ENCODE data around the gene OR51I1.

The OR51I1 gene, protein sequence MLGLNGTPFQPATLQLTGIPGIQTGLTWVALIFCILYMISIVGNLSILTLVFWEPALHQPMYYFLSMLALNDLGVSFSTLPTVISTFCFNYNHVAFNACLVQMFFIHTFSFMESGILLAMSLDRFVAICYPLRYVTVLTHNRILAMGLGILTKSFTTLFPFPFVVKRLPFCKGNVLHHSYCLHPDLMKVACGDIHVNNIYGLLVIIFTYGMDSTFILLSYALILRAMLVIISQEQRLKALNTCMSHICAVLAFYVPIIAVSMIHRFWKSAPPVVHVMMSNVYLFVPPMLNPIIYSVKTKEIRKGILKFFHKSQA

DNA sequence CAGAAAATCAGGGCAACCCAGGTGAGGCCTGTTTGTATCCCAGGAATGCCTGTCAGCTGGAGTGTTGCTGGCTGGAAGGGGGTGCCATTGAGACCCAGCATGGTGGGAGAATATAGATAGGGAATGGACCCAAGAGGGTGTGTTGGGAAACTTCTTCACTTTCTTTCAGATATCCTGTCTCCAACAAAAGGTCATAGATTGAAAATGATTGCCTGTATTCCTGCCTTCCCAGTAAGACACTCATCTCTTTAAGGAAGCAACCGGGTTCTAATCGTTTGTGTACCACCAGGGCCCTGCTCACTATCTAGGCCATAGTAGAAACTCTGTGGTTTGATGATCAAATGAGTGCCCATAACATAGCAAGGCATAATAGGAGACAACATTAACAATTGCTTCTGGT, at the start of gene OR51I1:
Gene OR51I1, minus strand, starts transcription at position 101 of the 400 bp plus-strand sequence. Its CDS starts 0 bp downstream, at position 101.
- DNase-seq (ENCODE audit: low read depth) = no peak
- H3K4me3 ChIP-seq (ENCODE audit: control insufficient read depth, low read depth, low read length) = no peak within 1 kb of the TSS
- TF ChIP-seq, protein P1, sequence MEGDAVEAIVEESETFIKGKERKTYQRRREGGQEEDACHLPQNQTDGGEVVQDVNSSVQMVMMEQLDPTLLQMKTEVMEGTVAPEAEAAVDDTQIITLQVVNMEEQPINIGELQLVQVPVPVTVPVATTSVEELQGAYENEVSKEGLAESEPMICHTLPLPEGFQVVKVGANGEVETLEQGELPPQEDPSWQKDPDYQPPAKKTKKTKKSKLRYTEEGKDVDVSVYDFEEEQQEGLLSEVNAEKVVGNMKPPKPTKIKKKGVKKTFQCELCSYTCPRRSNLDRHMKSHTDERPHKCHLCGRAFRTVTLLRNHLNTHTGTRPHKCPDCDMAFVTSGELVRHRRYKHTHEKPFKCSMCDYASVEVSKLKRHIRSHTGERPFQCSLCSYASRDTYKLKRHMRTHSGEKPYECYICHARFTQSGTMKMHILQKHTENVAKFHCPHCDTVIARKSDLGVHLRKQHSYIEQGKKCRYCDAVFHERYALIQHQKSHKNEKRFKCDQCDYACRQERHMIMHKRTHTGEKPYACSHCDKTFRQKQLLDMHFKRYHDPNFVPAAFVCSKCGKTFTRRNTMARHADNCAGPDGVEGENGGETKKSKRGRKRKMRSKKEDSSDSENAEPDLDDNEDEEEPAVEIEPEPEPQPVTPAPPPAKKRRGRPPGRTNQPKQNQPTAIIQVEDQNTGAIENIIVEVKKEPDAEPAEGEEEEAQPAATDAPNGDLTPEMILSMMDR (IDR thresholded peaks at IDR 0.05; ENCODE audit: control insufficient read depth, insufficient read depth, low read depth, low read length, missing control alignments) = no peak

DNA sequence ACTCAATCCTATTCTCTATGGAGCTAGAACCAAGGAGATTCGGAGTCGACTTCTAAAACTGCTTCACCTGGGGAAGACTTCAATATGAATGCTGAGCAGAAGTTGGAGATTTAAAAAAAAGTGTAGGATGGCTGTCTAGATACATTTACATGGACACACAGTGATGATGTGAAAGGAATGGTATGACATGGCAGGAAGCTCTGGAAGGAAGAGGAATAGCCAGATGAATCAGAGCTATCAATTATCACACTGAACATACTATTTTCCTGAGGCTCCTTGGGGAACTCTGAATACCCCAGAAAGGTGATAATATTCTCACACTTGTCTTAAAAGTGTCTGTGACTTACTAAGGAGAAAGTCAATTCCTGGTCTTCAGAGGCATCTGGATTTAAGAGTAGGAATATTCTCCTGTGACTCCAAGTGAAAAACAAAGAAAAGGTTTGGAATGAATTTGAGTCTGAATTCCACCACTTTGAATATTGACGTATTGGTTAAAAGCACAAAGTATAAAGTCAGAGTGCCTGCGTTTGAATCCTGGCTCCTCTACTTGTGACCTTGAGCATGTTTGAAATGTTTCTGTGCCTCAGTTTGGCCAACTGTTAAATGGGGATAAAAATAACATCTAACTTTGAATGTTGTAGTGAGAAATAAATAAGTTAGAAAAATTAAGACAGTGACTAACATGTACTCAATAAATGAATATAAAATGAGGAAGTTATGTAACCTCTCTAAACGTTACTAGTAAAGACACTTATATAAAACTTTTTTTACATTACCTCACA, 48.5 kb upstream of the OR51I1 start:
- TF ChIP-seq, protein P1 (IDR thresholded peaks at IDR 0.05; ENCODE audit: control insufficient read depth, insufficient read depth, low read depth, low read length, missing control alignments) = no peak
- DNase-seq (ENCODE audit: low read depth) = no peak
- H3K4me3 ChIP-seq (ENCODE audit: control insufficient read depth, low read depth, low read length) = no peak overlapping the region

DNA sequence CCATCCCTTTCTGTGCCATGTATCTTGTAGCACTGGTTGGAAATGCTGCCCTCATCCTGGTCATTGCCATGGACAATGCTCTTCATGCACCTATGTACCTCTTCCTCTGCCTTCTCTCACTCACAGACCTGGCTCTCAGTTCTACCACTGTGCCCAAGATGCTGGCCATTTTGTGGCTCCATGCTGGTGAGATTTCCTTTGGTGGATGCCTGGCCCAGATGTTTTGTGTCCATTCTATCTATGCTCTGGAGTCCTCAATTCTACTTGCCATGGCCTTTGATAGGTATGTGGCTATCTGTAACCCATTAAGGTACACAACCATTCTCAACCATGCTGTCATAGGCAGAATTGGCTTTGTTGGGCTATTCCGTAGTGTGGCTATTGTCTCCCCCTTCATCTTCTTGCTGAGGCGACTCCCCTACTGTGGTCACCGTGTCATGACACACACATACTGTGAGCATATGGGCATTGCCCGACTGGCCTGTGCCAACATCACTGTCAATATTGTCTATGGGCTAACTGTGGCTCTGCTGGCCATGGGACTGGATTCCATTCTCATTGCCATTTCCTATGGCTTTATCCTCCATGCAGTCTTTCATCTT, 47.6 kb upstream of the OR51I1 start:
- no peak for DNase-seq (ENCODE audit: low read depth)
- TF ChIP-seq, protein P1 (IDR thresholded peaks at IDR 0.05; ENCODE audit: control insufficient read depth, insufficient read depth, low read depth, low read length, missing control alignments) = no peak

DNA sequence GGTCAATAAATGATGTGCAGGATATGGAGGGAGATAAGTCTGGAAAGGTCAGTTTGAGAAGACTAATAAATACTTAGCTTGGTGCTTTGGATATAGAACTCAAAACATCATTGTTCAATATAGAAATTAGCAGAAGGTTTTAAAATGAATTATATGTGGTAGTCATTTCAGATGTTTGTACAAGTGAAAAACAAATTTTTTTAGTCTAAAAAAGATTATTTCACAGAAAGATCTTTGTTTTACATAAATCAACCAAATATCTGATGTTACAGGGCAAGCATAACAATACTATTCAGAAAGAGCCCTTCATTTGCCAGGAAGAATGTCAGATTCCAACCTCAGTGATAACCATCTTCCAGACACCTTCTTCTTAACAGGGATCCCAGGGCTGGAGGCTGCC, 47.1 kb upstream of the OR51I1 start, which contains the start of gene OR52D1:
Gene OR52D1, plus strand, starts transcription at position 301 of the 400 bp plus-strand sequence. Its CDS starts 22 bp downstream, at position 323.
- H3K4me3 ChIP-seq (ENCODE audit: control insufficient read depth, low read depth, low read length) = no peak within 1 kb of the TSS
- TF ChIP-seq, protein P1 (IDR thresholded peaks at IDR 0.05; ENCODE audit: control insufficient read depth, insufficient read depth, low read depth, low read length, missing control alignments) = no peak
- no peak for DNase-seq (ENCODE audit: low read depth)

More for the DNA sequence above, 47.6 kb upstream of the OR51I1 start:
- H3K4me3 ChIP-seq (ENCODE audit: control insufficient read depth, low read depth, low read length) = no peak overlapping the region

DNA sequence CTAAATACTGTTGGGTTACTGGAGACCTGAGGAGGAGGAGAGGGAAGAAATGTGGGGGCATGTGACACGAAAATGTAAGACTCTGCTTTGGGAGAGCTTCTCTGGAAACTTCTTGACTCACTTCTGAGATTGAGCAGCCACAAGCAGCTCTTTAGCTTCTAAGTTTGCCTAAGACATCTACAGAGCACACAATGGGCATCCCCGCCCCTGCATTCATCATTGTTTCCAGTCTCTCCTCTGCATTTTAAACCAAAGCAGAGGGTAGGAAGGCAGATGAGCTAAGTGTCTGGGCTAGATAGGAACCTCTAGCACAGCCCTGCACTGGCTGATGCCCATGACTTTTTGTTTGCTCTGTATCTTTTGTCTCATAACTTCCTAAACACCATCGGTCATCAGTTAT, 45.1 kb upstream of the OR51I1 start:
- H3K4me3 ChIP-seq (ENCODE audit: control insufficient read depth, low read depth, low read length) = no peak overlapping the region
- no peak for DNase-seq (ENCODE audit: low read depth)
- TF ChIP-seq, protein P1 (IDR thresholded peaks at IDR 0.05; ENCODE audit: control insufficient read depth, insufficient read depth, low read depth, low read length, missing control alignments) = no peak

DNA sequence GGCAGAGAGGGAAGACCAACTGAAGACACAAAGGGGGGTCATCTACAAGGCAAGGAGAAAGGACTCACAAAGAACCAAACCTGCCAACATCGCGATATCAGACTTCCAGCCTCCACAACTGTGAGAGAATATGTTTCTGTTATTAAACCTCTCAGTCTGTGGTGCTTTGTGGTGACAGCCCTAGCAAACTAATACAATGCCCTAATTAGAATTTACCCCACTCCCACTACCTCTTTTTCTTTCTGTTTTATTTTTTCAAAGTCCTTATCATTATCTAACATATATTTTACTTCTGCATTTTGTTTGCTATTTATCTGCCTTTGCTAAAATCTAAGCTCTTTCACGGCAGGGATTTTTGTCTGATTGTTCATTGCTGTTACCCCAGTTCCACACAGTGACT, 44.7 kb upstream of the OR51I1 start:
- TF ChIP-seq, protein P1 (IDR thresholded peaks at IDR 0.05; ENCODE audit: control insufficient read depth, insufficient read depth, low read depth, low read length, missing control alignments) = no peak
- no peak for DNase-seq (ENCODE audit: low read depth)
- H3K4me3 ChIP-seq (ENCODE audit: control insufficient read depth, low read depth, low read length) = no peak overlapping the region

All from AG09309 (cell line).